Suprapubic skin (tissue), 4 donors: Measurements from ENCODE around the gene DGKQ.
"Not testable (repeated sequence)": the region's sequence is repeated elsewhere in the genome, so short reads cannot be mapped to it uniquely, and the experiment has no call there.

Source experiments
- EP300 ChIP-seq: sonication (generic); formaldehyde crosslinking; IDR thresholded peaks from one replicate; pipeline ENCODE4 v1.6.1; 2017; ENCODE audit warnings: antibody characterized with exemption
- POLR2A ChIP-seq, 2 donors: fragments of 450-650 bp; IDR thresholded peaks; one replicate each; pipeline ENCODE4 v1.6.1; 2017; ENCODE audit warnings: antibody characterized with exemption in 2 of 2, mild to moderate bottlenecking in 2 of 2, moderate library complexity in 2 of 2
- POLR2AphosphoS5 ChIP-seq, 3 donors: sonication (generic); formaldehyde crosslinking; IDR thresholded peaks; one replicate each; pipeline ENCODE4 v1.6.1; 2017; ENCODE audit warnings: antibody characterized with exemption in 3 of 3
- TF ChIP-seq, protein P1 (sequence below), 2 donors: fragments of 200-600 bp in 1 of 2; fragments of 450-650 bp in 1 of 2; sonication (generic) in 1 of 2; IDR thresholded peaks; one replicate each; pipeline ENCODE4 v1.5.1; 2016 to 2019; ENCODE audit warnings: antibody characterized with exemption in 2 of 2, mild to moderate bottlenecking in 1 of 2, moderate library complexity in 1 of 2

GRCh38 chr4:918591-918990 is 54.8 kb downstream of the DGKQ start:
- TF ChIP-seq, protein P1, sequence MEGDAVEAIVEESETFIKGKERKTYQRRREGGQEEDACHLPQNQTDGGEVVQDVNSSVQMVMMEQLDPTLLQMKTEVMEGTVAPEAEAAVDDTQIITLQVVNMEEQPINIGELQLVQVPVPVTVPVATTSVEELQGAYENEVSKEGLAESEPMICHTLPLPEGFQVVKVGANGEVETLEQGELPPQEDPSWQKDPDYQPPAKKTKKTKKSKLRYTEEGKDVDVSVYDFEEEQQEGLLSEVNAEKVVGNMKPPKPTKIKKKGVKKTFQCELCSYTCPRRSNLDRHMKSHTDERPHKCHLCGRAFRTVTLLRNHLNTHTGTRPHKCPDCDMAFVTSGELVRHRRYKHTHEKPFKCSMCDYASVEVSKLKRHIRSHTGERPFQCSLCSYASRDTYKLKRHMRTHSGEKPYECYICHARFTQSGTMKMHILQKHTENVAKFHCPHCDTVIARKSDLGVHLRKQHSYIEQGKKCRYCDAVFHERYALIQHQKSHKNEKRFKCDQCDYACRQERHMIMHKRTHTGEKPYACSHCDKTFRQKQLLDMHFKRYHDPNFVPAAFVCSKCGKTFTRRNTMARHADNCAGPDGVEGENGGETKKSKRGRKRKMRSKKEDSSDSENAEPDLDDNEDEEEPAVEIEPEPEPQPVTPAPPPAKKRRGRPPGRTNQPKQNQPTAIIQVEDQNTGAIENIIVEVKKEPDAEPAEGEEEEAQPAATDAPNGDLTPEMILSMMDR (IDR thresholded peaks at IDR 0.05), result not testable (repeated sequence)
- not testable (repeated sequence) for TF ChIP-seq POLR2A (IDR thresholded peaks at IDR 0.05); EP300; POLR2AphosphoS5 (IDR thresholded peaks at IDR 0.05)
